HG03571 (cell line): ENCODE measurements around the gene PTCHD4.
A peak's percentile ranks its signal among the peaks of the same experiment; 100 is the strongest.
"Not testable (repeated sequence)": the region's sequence is repeated elsewhere in the genome, so short reads cannot be mapped to it uniquely, and the experiment has no call there.

ENCODE experiments used
- ATAC-seq: cut with Tn5 transposase; IDR thresholded peaks from one replicate; pipeline ENCODE4 v1.9.1; 2021; ENCODE audit not compliant: unreplicated experiment

The PTCHD4 gene

GRCh38 chr6:48111143-48111506 lies at the start of gene PTCHD4:
TSS of gene PTCHD4 (minus strand) at chr6:48111197. CDS start at chr6:48068957, 42,240 bp downstream.
- ATAC-seq = no peak

- ATAC-seq = no peak
Measured at GRCh38 chr6:48151142-48151541, 40.1 kb upstream of the PTCHD4 start.

GRCh38 chr6:48150701-48151100 lies 39.7 kb upstream of the PTCHD4 start:
- no peak for ATAC-seq

GRCh38 chr6:48147051-48147450 lies 36.1 kb upstream of the PTCHD4 start:
- no peak for ATAC-seq

- no peak for ATAC-seq
Measured at GRCh38 chr6:48144021-48144420, 33.0 kb upstream of the PTCHD4 start.

- ATAC-seq = no peak
Measured at GRCh38 chr6:48141975-48142374, 31.0 kb upstream of the PTCHD4 start.

GRCh38 chr6:48139818-48140614 lies 29.0 kb upstream of the PTCHD4 start:
- ATAC-seq = no peak

- no peak for ATAC-seq
Measured at GRCh38 chr6:48136856-48137255, 25.9 kb upstream of the PTCHD4 start.

- no peak for ATAC-seq
Measured at GRCh38 chr6:48135323-48136084, 24.5 kb upstream of the PTCHD4 start.

- no peak for ATAC-seq
Measured at GRCh38 chr6:48134246-48134645, 23.2 kb upstream of the PTCHD4 start.

GRCh38 chr6:48123601-48124000 lies 12.6 kb upstream of the PTCHD4 start:
- ATAC-seq = no peak

GRCh38 chr6:48121983-48122749 lies 11.2 kb upstream of the PTCHD4 start:
- not testable (repeated sequence) for ATAC-seq

GRCh38 chr6:48116699-48117645 lies 6.0 kb upstream of the PTCHD4 start:
- no peak for ATAC-seq

GRCh38 chr6:48113130-48113529 lies 2.1 kb upstream of the PTCHD4 start:
- ATAC-seq = no peak

GRCh38 chr6:48111575-48111974 lies 578 bp upstream of the PTCHD4 start:
- no peak for ATAC-seq

- ATAC-seq = no peak
Measured at GRCh38 chr6:48110436-48111142, 408 bp downstream of the PTCHD4 start.

- no peak for ATAC-seq
Measured at GRCh38 chr6:48109944-48110343, 1.1 kb downstream of the PTCHD4 start.

- ATAC-seq = not testable (repeated sequence)
Measured at GRCh38 chr6:48102476-48103195, 8.4 kb downstream of the PTCHD4 start.

GRCh38 chr6:48101290-48101689 lies 9.7 kb downstream of the PTCHD4 start:
- ATAC-seq = peak; percentile 71
